ENCODE data around the gene GRIN1. TPM values are rescaled to one million over a fixed set of nuclear protein-coding genes. Genes with fewer than 3 reads are reported as not detected.

GRIN1 gene
- total RNA-seq, 1 donor from 2014 or later: 0.58 TPM

- H3K4me3 Mint-ChIP-seq: no peak overlapping the region
- no peak for DNase-seq (ENCODE audit: low spot score in 2 of 2, unreplicated experiment in 2 of 2)
- no peak overlapping the region for H3K27ac Mint-ChIP-seq
- no peaks in the 10 kb centered on the region for H3K9me3 Mint-ChIP-seq
- no peak for TF ChIP-seq CTCF (IDR thresholded peaks at IDR 0.05; ENCODE audit: unreplicated experiment)
- no peaks in the 10 kb centered on the region for H3K36me3 Mint-ChIP-seq
- peaks cover 86% of the 10 kb centered on the region for H3K27me3 Mint-ChIP-seq (ENCODE audit: low read depth)
- H3K4me1 Mint-ChIP-seq: no peaks in the 10 kb centered on the region
Observed at GRCh38 chr9:137136881-137137607, 1.9 kb upstream of the GRIN1 start.

- Mint-ChIP-seq H3K4me3 (no peak overlapping the region), H3K36me3 (no peaks in the 10 kb centered on the region), H3K27ac (no peak overlapping the region), H3K9me3 (no peaks in the 10 kb centered on the region), H3K27me3 (ENCODE audit: low read depth) (peaks cover 89% of the 10 kb centered on the region), H3K4me1 (no peaks in the 10 kb centered on the region)
- no peak for DNase-seq (ENCODE audit: low spot score in 2 of 2, unreplicated experiment in 2 of 2)
- no peak for TF ChIP-seq CTCF (IDR thresholded peaks at IDR 0.05; ENCODE audit: unreplicated experiment)
Observed at GRCh38 chr9:137138058-137138721, 764 bp upstream of the GRIN1 start.

GRCh38 chr9:137139468-137140150 lies 655 bp downstream of the GRIN1 start:
- DNase-seq (ENCODE audit: low spot score in 2 of 2, unreplicated experiment in 2 of 2): no peak

GRCh38 chr9:137140151-137141012 lies 1.4 kb downstream of the GRIN1 start:
- H3K4me3 Mint-ChIP-seq: no peak overlapping the region
- H3K9me3 Mint-ChIP-seq: no peaks in the 10 kb centered on the region
- peaks cover 83% of the 10 kb centered on the region for H3K27me3 Mint-ChIP-seq (ENCODE audit: low read depth)
- DNase-seq (ENCODE audit: low spot score in 2 of 2, unreplicated experiment in 2 of 2): no peak
- H3K4me1 Mint-ChIP-seq: no peaks in the 10 kb centered on the region
- H3K36me3 Mint-ChIP-seq: no peaks in the 10 kb centered on the region
- no peak for TF ChIP-seq CTCF (IDR thresholded peaks at IDR 0.05; ENCODE audit: unreplicated experiment)
- no peak overlapping the region for H3K27ac Mint-ChIP-seq

More at GRCh38 chr9:137139468-137140150, 655 bp downstream of the GRIN1 start:
- no peaks in the 10 kb centered on the region for H3K9me3 Mint-ChIP-seq
- H3K4me3 Mint-ChIP-seq: peak overlapping the region; percentile 30
- no peak for TF ChIP-seq CTCF (IDR thresholded peaks at IDR 0.05; ENCODE audit: unreplicated experiment)
- H3K27ac Mint-ChIP-seq: no peak overlapping the region
- no peaks in the 10 kb centered on the region for H3K4me1 Mint-ChIP-seq
- H3K36me3 Mint-ChIP-seq: no peaks in the 10 kb centered on the region
- peaks cover 90% of the 10 kb centered on the region for H3K27me3 Mint-ChIP-seq (ENCODE audit: low read depth)

GRCh38 chr9:137141050-137141810 lies 2.3 kb downstream of the GRIN1 start:
- TF ChIP-seq CTCF (IDR thresholded peaks at IDR 0.05; ENCODE audit: unreplicated experiment): no peak
- Mint-ChIP-seq H3K4me3 (no peak overlapping the region), H3K27me3 (ENCODE audit: low read depth) (peaks cover 77% of the 10 kb centered on the region), H3K27ac (no peak overlapping the region), H3K36me3 (no peaks in the 10 kb centered on the region), H3K9me3 (no peaks in the 10 kb centered on the region), H3K4me1 (no peaks in the 10 kb centered on the region)
- DNase-seq (ENCODE audit: low spot score in 2 of 2, unreplicated experiment in 2 of 2): no peak

Measured in mesothelial cell of epicardium (in vitro differentiated cells).